HEK293 (cell line): ENCODE measurements around the gene CCDC3.

Experiments used
- ATF2 ChIP-seq: fragments of 450-650 bp; formaldehyde crosslinking; IDR thresholded peaks from 2 replicates; pipeline ENCODE4 v1.5.1; 2016; ENCODE audit warnings: missing biosample characterization, missing genetic modification characterization, low read depth
- GLI4 ChIP-seq: fragments of 450-650 bp; formaldehyde crosslinking; IDR thresholded peaks from 2 replicates; pipeline ENCODE4 v1.5.1; 2016; ENCODE audit warnings: missing biosample characterization, missing genetic modification characterization
- REPIN1 ChIP-seq: fragments of 450-650 bp; formaldehyde crosslinking; IDR thresholded peaks from 2 replicates; pipeline ENCODE4 v1.5.1; 2017; ENCODE audit warnings: missing biosample characterization, missing genetic modification characterization, low read depth
- REST ChIP-seq: fragments of 450-650 bp; formaldehyde crosslinking; IDR thresholded peaks from 2 replicates; pipeline ENCODE4 v1.5.1; 2016; ENCODE audit warnings: missing biosample characterization, missing genetic modification characterization
- TCF7L2 ChIP-seq: IDR thresholded peaks from 2 replicates; pipeline ENCODE4 v1.6.1; 2011; ENCODE audit warnings: low read depth, mild to moderate bottlenecking, inconsistent platforms, low read length, moderate library complexity, borderline replicate concordance
- ZNF138 ChIP-seq: fragments of 450-650 bp; formaldehyde crosslinking; IDR thresholded peaks from 2 replicates; pipeline ENCODE4 v1.5.1; 2016; ENCODE audit warnings: missing biosample characterization, missing genetic modification characterization, borderline replicate concordance
- ZNF423 ChIP-seq: fragments of 450-650 bp; formaldehyde crosslinking; IDR thresholded peaks from 2 replicates; pipeline ENCODE4 v1.5.1; 2016; ENCODE audit warnings: missing biosample characterization, missing genetic modification characterization
- TF ChIP-seq, protein P1 (sequence below): fragments of 450-650 bp; formaldehyde crosslinking; IDR thresholded peaks from 2 replicates; pipeline ENCODE4 v1.5.1; 2016; ENCODE audit warnings: missing biosample characterization, missing genetic modification characterization
- TF ChIP-seq, protein P2 (sequence below): fragments of 450-650 bp; formaldehyde crosslinking; IDR thresholded peaks from 2 replicates; pipeline ENCODE4 v1.5.1; 2016; ENCODE audit warnings: missing biosample characterization, missing genetic modification characterization

DNA sequence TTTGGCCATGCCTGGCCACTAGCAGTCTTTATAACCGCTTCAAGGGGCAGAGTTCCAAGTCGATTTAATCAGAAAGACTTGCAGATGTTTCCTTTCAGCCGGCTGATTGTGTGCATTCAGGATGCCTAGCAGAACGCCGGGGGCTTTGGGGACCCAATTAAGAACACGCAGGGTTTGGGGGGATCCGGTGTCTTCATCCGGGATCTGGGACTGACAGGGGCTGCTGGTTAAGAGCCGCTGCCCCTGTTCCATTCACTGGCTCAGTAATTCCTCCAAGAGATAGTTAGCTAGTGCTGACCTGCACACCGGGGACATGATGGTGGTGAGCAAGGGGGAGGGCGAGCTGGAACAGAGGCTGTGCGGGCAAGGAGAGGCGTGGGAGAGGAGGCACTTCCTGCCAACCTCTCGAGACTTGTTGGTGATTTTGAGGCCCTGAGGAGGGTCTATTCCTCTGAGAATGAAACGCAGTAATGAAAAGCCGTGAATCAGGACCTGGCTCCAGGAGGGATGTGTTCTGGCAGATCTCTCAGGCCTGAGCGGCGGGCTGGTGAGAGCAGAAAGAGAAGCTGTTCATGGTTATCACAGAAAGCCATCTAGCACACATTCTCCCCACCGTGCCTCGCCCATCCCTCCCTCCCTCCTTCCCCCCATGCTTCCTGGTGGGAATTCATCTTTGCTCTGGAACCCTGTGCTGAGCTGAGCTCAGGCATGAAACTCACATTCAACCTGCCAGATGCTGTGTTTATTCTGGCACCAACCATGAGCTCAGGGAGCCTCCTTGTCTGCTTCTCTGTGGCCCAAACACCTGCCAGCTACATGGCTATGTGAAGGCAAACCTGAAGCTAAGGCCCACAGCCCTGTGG lies 152.0 kb downstream of the CCDC3 start:
- TF ChIP-seq GLI4 (tag by site-specific recombination) = no peak
- no peak for TF ChIP-seq ATF2 (tag by site-specific recombination)
- TF ChIP-seq, protein P1, sequence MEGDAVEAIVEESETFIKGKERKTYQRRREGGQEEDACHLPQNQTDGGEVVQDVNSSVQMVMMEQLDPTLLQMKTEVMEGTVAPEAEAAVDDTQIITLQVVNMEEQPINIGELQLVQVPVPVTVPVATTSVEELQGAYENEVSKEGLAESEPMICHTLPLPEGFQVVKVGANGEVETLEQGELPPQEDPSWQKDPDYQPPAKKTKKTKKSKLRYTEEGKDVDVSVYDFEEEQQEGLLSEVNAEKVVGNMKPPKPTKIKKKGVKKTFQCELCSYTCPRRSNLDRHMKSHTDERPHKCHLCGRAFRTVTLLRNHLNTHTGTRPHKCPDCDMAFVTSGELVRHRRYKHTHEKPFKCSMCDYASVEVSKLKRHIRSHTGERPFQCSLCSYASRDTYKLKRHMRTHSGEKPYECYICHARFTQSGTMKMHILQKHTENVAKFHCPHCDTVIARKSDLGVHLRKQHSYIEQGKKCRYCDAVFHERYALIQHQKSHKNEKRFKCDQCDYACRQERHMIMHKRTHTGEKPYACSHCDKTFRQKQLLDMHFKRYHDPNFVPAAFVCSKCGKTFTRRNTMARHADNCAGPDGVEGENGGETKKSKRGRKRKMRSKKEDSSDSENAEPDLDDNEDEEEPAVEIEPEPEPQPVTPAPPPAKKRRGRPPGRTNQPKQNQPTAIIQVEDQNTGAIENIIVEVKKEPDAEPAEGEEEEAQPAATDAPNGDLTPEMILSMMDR (tag by site-specific recombination) = no peak
- TF ChIP-seq REST (tag by site-specific recombination) = no peak
- TF ChIP-seq ZNF138 = no peak
- TF ChIP-seq ZNF423 (tag by site-specific recombination) = no peak
- TF ChIP-seq, protein P2, sequence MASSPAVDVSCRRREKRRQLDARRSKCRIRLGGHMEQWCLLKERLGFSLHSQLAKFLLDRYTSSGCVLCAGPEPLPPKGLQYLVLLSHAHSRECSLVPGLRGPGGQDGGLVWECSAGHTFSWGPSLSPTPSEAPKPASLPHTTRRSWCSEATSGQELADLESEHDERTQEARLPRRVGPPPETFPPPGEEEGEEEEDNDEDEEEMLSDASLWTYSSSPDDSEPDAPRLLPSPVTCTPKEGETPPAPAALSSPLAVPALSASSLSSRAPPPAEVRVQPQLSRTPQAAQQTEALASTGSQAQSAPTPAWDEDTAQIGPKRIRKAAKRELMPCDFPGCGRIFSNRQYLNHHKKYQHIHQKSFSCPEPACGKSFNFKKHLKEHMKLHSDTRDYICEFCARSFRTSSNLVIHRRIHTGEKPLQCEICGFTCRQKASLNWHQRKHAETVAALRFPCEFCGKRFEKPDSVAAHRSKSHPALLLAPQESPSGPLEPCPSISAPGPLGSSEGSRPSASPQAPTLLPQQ (tag by site-specific recombination) = no peak
- no peak for TF ChIP-seq REPIN1 (tag by site-specific recombination)
- TF ChIP-seq TCF7L2 = no peak
